ENCODE measurements around the gene GGPS1.

- TF ChIP-seq CTCF (IDR thresholded peaks at IDR 0.05), result no peak
- TF ChIP-seq SP1 (CRISPR knock-in tag; conservative IDR thresholded peaks at IDR 0.05), result no peak
- no peak for TF ChIP-seq GABPB1 (CRISPR knock-in tag; IDR thresholded peaks at IDR 0.05)
- no peak for TF ChIP-seq ATF3 (CRISPR knock-in tag; conservative IDR thresholded peaks at IDR 0.05)
- TF ChIP-seq TP53 (CRISPR knock-in tag; IDR thresholded peaks at IDR 0.05), result no peak
- no peak for TF ChIP-seq ZNF512 (CRISPR knock-in tag; IDR thresholded peaks at IDR 0.05; ENCODE audit: borderline replicate concordance)
- TF ChIP-seq TEAD1 (CRISPR knock-in tag; IDR thresholded peaks at IDR 0.05), result no peak
- no peak for TF ChIP-seq ZNF281 (CRISPR knock-in tag; IDR thresholded peaks at IDR 0.05)
- no peak for TF ChIP-seq JUN (CRISPR knock-in tag; IDR thresholded peaks at IDR 0.05)
Measured at GRCh38 chr1:235331401-235331800, 3.0 kb downstream of the GGPS1 start.
